HG03175 (cell line): ENCODE data around the gene ELMO1.

Source experiments
- ATAC-seq: cut with Tn5 transposase; IDR thresholded peaks from one replicate; pipeline ENCODE4 v1.9.1; 2021; ENCODE audit warnings: mild to moderate bottlenecking, moderate library complexity; ENCODE audit not compliant: unreplicated experiment

Gene ELMO1

GRCh38 chr7:37475646-37476045 lies 27.0 kb upstream of the ELMO1 start:
- no peak for ATAC-seq

- ATAC-seq, result no peak
Measured at GRCh38 chr7:37471619-37472018, 23.0 kb upstream of the ELMO1 start.

- no peak for ATAC-seq
Measured at GRCh38 chr7:37467002-37467401, 18.3 kb upstream of the ELMO1 start.

- ATAC-seq, result no peak
Measured at GRCh38 chr7:37462138-37462537, 13.5 kb upstream of the ELMO1 start.

GRCh38 chr7:37455081-37455480 lies 6.4 kb upstream of the ELMO1 start:
- ATAC-seq, result no peak

- no peak for ATAC-seq
Measured at GRCh38 chr7:37452346-37452745, 3.7 kb upstream of the ELMO1 start.

- no peak for ATAC-seq
Measured at GRCh38 chr7:37450035-37450434, 1.4 kb upstream of the ELMO1 start.

- ATAC-seq, result no peak
Measured at GRCh38 chr7:37449621-37450020, 957 bp upstream of the ELMO1 start.

- ATAC-seq, result no peak
Measured at GRCh38 chr7:37448011-37448635, 541 bp downstream of the ELMO1 start.

- no peak for ATAC-seq
Measured at GRCh38 chr7:37446371-37446770, 2.3 kb downstream of the ELMO1 start.

GRCh38 chr7:37445790-37446189 lies 2.9 kb downstream of the ELMO1 start:
- no peak for ATAC-seq

- ATAC-seq, result no peak
Measured at GRCh38 chr7:37445064-37445723, 3.5 kb downstream of the ELMO1 start.

GRCh38 chr7:37443627-37444026 lies 5.0 kb downstream of the ELMO1 start:
- no peak for ATAC-seq

GRCh38 chr7:37442268-37442667 lies 6.4 kb downstream of the ELMO1 start:
- ATAC-seq, result no peak

- no peak for ATAC-seq
Measured at GRCh38 chr7:37441816-37442215, 6.8 kb downstream of the ELMO1 start.

- ATAC-seq, result no peak
Measured at GRCh38 chr7:37441386-37441760, 7.3 kb downstream of the ELMO1 start.

- ATAC-seq, result no peak
Measured at GRCh38 chr7:37440738-37441385, 7.8 kb downstream of the ELMO1 start.

- no peak for ATAC-seq
Measured at GRCh38 chr7:37439653-37440026, 9.0 kb downstream of the ELMO1 start.

GRCh38 chr7:37438906-37439652 lies 9.6 kb downstream of the ELMO1 start:
- no peak for ATAC-seq

GRCh38 chr7:37435156-37435855 lies 13.4 kb downstream of the ELMO1 start:
- ATAC-seq, result no peak

GRCh38 chr7:37434529-37434928 lies 14.1 kb downstream of the ELMO1 start:
- no peak for ATAC-seq
